Measurements from ENCODE around the gene G0S2.

Gene G0S2

GRCh38 chr1:209720326-209720725, 45.1 kb downstream of the G0S2 start:
- DNase-seq (ENCODE audit: low read depth), result no peak

GRCh38 chr1:209720826-209721225, 45.6 kb downstream of the G0S2 start:
- no peak for DNase-seq (ENCODE audit: low read depth)

DNA sequence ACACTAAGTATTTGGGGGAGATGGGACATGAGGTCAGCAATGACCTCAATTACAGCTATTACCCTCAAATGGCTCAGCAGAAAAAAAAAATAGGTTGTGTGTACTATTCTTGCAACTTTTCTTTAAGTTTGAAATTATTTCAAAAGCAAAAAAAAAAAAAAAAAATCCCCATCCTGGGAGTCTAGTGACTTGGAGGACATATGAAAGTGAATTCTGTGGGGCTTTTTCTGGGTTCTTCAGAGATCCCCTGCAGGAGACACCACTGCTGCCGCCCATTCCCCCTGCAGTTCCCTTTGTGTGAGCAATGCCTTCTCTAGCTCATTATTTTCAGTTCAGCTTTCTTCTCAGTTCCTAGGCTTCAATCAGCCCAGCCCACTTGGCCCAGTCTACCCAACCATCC, 46.1 kb downstream of the G0S2 start:
- DNase-seq (ENCODE audit: low read depth), result no peak

DNA sequence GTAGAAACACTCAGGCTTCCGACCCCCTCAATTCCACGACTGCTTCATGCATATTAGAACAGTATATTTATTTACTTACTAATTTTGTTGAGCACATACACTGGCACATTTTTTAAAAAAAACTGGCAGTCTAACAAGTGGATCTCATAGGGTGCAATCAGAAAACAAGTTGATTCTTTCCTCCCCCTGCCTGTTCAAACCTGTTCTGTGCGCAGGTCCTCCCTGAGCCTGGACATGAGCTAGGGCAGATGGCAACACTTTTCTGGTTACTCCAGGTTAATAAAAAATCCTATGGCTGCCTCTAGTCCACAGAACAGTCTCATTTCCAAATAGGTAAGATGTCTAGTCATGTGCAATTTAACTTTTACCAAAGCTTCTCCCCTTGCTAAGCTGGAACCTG, 48.1 kb downstream of the G0S2 start:
- no peak for DNase-seq (ENCODE audit: low read depth)

- no peak for DNase-seq (ENCODE audit: low read depth)
Measured at GRCh38 chr1:209723756-209724693, 48.8 kb downstream of the G0S2 start.

All from ELR (cell line).